Measurements from ENCODE around the gene DPP6. TPM values are rescaled to one million over a fixed set of nuclear protein-coding genes. Genes with fewer than 3 reads are reported as not detected.

DPP6 gene
- total RNA-seq, 1 experiment from 2014 or later, result not detected

GRCh38 chr7:154484406-154484805, 432.2 kb downstream of the DPP6 start:
- ChIA-PET POLR2A (no interaction called here), CTCF (no interaction called here)
- H3K36me3 Mint-ChIP-seq, result peaks cover 49% of the 10 kb centered on the region
- ATAC-seq, result no peak
- no peaks in the 10 kb centered on the region for H3K4me1 Mint-ChIP-seq
- no peak for TF ChIP-seq NR3C1 (CRISPR knock-in tag; conservative IDR thresholded peaks at IDR 0.05; ENCODE audit: low read depth)
- TF ChIP-seq IRF2 (CRISPR knock-in tag; IDR thresholded peaks at IDR 0.05; ENCODE audit: borderline replicate concordance, low read depth), result no peak
- no peak for TF ChIP-seq CTCF (IDR thresholded peaks at IDR 0.05)
- no peak for TF ChIP-seq PREB (CRISPR knock-in tag; IDR thresholded peaks at IDR 0.05; ENCODE audit: borderline replicate concordance)
- TF ChIP-seq FOXK1 (CRISPR knock-in tag; IDR thresholded peaks at IDR 0.05), result no peak
- no peak for TF ChIP-seq RORB (CRISPR knock-in tag; IDR thresholded peaks at IDR 0.05)
- TF ChIP-seq GTF2I (CRISPR knock-in tag; conservative IDR thresholded peaks at IDR 0.05), result no peak
- no peak for TF ChIP-seq FOXJ3 (CRISPR knock-in tag; IDR thresholded peaks at IDR 0.05; ENCODE audit: borderline replicate concordance)
- no peak for TF ChIP-seq ZSCAN18 (CRISPR knock-in tag; IDR thresholded peaks at IDR 0.05)
- TF ChIP-seq JAZF1 (CRISPR knock-in tag; IDR thresholded peaks at IDR 0.05), result no peak
- TF ChIP-seq FOXP4 (CRISPR knock-in tag; IDR thresholded peaks at IDR 0.05), result no peak
- TF ChIP-seq ZNF121 (CRISPR knock-in tag; IDR thresholded peaks at IDR 0.05), result no peak
- no peak for TF ChIP-seq JUN (CRISPR knock-in tag; IDR thresholded peaks at IDR 0.05)
- no peak for TF ChIP-seq PRDM15 (CRISPR knock-in tag; IDR thresholded peaks at IDR 0.05)
- no peak for TF ChIP-seq GABPB1 (CRISPR knock-in tag; IDR thresholded peaks at IDR 0.05)
- no peak for TF ChIP-seq ZNF219 (CRISPR knock-in tag; IDR thresholded peaks at IDR 0.05; ENCODE audit: borderline replicate concordance)
- TF ChIP-seq NFATC4 (CRISPR knock-in tag; IDR thresholded peaks at IDR 0.05), result no peak
- TF ChIP-seq ZNF138 (CRISPR knock-in tag; conservative IDR thresholded peaks at IDR 0.05), result no peak
- H3K4me3 Mint-ChIP-seq, result no peak overlapping the region
- DNase-seq (ENCODE audit: low spot score), result no peak
- H3K9me3 Mint-ChIP-seq, result peaks cover 51% of the 10 kb centered on the region
- H3K27ac Mint-ChIP-seq, result no peak overlapping the region
- peaks cover 18% of the 10 kb centered on the region; the same call in 1 of the 2 replicates for H3K27me3 Mint-ChIP-seq (ENCODE audit: low read depth)
